Stimulated activated CD8-positive, alpha-beta memory T cell treated with anti-CD3 and anti-CD28 coated beads, Interleukin-15, amount 100 ng/mL, for 4 hours (primary cell): ENCODE measurements around the gene HAPSTR1.
"Not testable (repeated sequence)": the region's sequence is repeated elsewhere in the genome, so short reads cannot be mapped to it uniquely, and the experiment has no call there.

ENCODE experiments used
- DNase-seq, 2 donors: peaks; one replicate each; pipeline ENCODE4 v3.0.0-alpha.2; 2020; ENCODE audit warnings: low read depth in 2 of 2

HAPSTR1 gene

GRCh38 chr16:9090960-9091866 is at the start of gene HAPSTR1:
HAPSTR1 (plus strand) TSS chr16:9091644; CDS start chr16:9092045, 401 bp downstream.
- peak; percentile 99 for DNase-seq

- no peak for DNase-seq
Observed at GRCh38 chr16:9042533-9042932, 48.9 kb upstream of the HAPSTR1 start.

GRCh38 chr16:9042964-9043680 is 48.3 kb upstream of the HAPSTR1 start:
- no peak for DNase-seq

GRCh38 chr16:9045562-9045961 is 45.9 kb upstream of the HAPSTR1 start:
- not testable (repeated sequence) for DNase-seq

GRCh38 chr16:9046667-9047055 is 44.8 kb upstream of the HAPSTR1 start:
- no peak for DNase-seq

GRCh38 chr16:9047689-9048301 is 43.6 kb upstream of the HAPSTR1 start:
- peak; percentile 13 to 29 for DNase-seq

GRCh38 chr16:9048302-9048700 is 43.1 kb upstream of the HAPSTR1 start:
- no peak for DNase-seq

GRCh38 chr16:9049241-9049640 is 42.2 kb upstream of the HAPSTR1 start:
- no peak for DNase-seq

GRCh38 chr16:9050102-9050830 is 41.2 kb upstream of the HAPSTR1 start:
- no peak for DNase-seq

- DNase-seq = no peak
Observed at GRCh38 chr16:9053006-9053601, 38.3 kb upstream of the HAPSTR1 start.

- DNase-seq = no peak
Observed at GRCh38 chr16:9054460-9054859, 37.0 kb upstream of the HAPSTR1 start.

GRCh38 chr16:9055115-9055514 is 36.3 kb upstream of the HAPSTR1 start:
- no peak for DNase-seq

- no peak for DNase-seq
Observed at GRCh38 chr16:9055661-9056060, 35.8 kb upstream of the HAPSTR1 start.

- DNase-seq = no peak
Observed at GRCh38 chr16:9056061-9056460, 35.4 kb upstream of the HAPSTR1 start.

- no peak for DNase-seq
Observed at GRCh38 chr16:9058211-9058610, 33.2 kb upstream of the HAPSTR1 start.

- DNase-seq = no peak
Observed at GRCh38 chr16:9060225-9060624, 31.2 kb upstream of the HAPSTR1 start.

- DNase-seq = no peak
Observed at GRCh38 chr16:9061358-9061813, 30.1 kb upstream of the HAPSTR1 start.

- DNase-seq = no peak
Observed at GRCh38 chr16:9062301-9062700, 29.1 kb upstream of the HAPSTR1 start.

- DNase-seq = no peak
Observed at GRCh38 chr16:9065077-9065476, 26.4 kb upstream of the HAPSTR1 start.

GRCh38 chr16:9068886-9069285 is 22.6 kb upstream of the HAPSTR1 start:
- DNase-seq = no peak

- no peak for DNase-seq
Observed at GRCh38 chr16:9070254-9070653, 21.2 kb upstream of the HAPSTR1 start.
